Loucy (cell line): ENCODE measurements around the gene IL17B.

Experiments
- H2AFZ ChIP-seq: fragments of 200-600 bp; sonication (generic); 2 replicates; pipeline ENCODE4 v1.6.0; 2016; ENCODE audit warnings: antibody characterized with exemption, mild to moderate bottlenecking, low read length, moderate library complexity
- H3F3A ChIP-seq: fragments of 200-600 bp; 2 replicates; pipeline ENCODE4 v1.6.0; 2016; ENCODE audit warnings: antibody characterized with exemption, low read depth, mild to moderate bottlenecking
- H3K27me3 ChIP-seq: fragments of 200-600 bp; sonication (generic); 2 replicates; pipeline ENCODE4 v1.6.1; 2014; ENCODE audit warnings: low read length, mild to moderate bottlenecking; ENCODE audit not compliant: insufficient read depth, poor library complexity, severe bottlenecking
- H3K36me3 ChIP-seq: fragments of 200-600 bp; sonication (generic); 2 replicates; pipeline ENCODE4 v1.6.1; 2016; ENCODE audit warnings: low read length; ENCODE audit not compliant: insufficient read depth
- H3K4me1 ChIP-seq: fragments of 200-600 bp; sonication (generic); 2 replicates; pipeline ENCODE4 v1.5.1; 2014; ENCODE audit warnings: low read length, mild to moderate bottlenecking; ENCODE audit not compliant: insufficient read depth, poor library complexity, severe bottlenecking
- H3K4me2 ChIP-seq: fragments of 200-600 bp; sonication (generic); 2 replicates; pipeline ENCODE4 v1.6.0; 2014; ENCODE audit warnings: antibody characterized with exemption, low read length, low read depth, mild to moderate bottlenecking; ENCODE audit not compliant: poor library complexity, severe bottlenecking
- H3K4me3 ChIP-seq: fragments of 200-600 bp; sonication (generic); 2 replicates; pipeline ENCODE4 v1.5.1; 2014; ENCODE audit warnings: low read length, mild to moderate bottlenecking, mixed read lengths; ENCODE audit not compliant: poor library complexity, severe bottlenecking
- H3K79me2 ChIP-seq: fragments of 200-600 bp; sonication (generic); 2 replicates; pipeline ENCODE4 v1.6.1; 2014; ENCODE audit warnings: low read length; ENCODE audit not compliant: insufficient read depth
- H3K9ac ChIP-seq: fragments of 200-600 bp; sonication (generic); 2 replicates; pipeline ENCODE4 v1.6.0; 2014; ENCODE audit warnings: mild to moderate bottlenecking, low read depth, low read length, moderate library complexity; ENCODE audit not compliant: poor library complexity, severe bottlenecking
- H3K9me2 ChIP-seq: fragments of 200-600 bp; sonication (generic); replicated peaks from 2 replicates; pipeline ENCODE4 v1.6.1; 2016; ENCODE audit warnings: low read depth, low read length, mixed read lengths
- H3K9me3 ChIP-seq: fragments of 200-600 bp; sonication (generic); 2 replicates; pipeline ENCODE4 v1.6.1; 2014; ENCODE audit warnings: mild to moderate bottlenecking, antibody characterized with exemption, low read length, low read depth; ENCODE audit not compliant: insufficient read depth
- H4K20me1 ChIP-seq: fragments of 200-600 bp; sonication (generic); 2 replicates; pipeline ENCODE4 v1.6.0; 2014; ENCODE audit warnings: antibody characterized with exemption, low read length, mild to moderate bottlenecking; ENCODE audit not compliant: insufficient read depth, poor library complexity, severe bottlenecking
- CTCF ChIP-seq: fragments of 200-600 bp; sonication (generic); conservative IDR thresholded peaks from 2 replicates; pipeline ENCODE4 v1.5.1; 2014; ENCODE audit warnings: mild to moderate bottlenecking, antibody characterized with exemption, low read length
- EZH2phosphoT487 ChIP-seq: fragments of 200-600 bp; IDR thresholded peaks from 2 replicates; pipeline ENCODE4 v1.6.1; 2018; ENCODE audit warnings: antibody characterized with exemption, mild to moderate bottlenecking, moderate library complexity, borderline replicate concordance

IL17B gene

GRCh38 chr5:149366169-149366729 is 12.8 kb downstream of the IL17B start:
- no peaks in the 10 kb centered on the region for H3K79me2 ChIP-seq
- TF ChIP-seq EZH2phosphoT487 (no peak), CTCF (no peak)
- H2AFZ ChIP-seq, result no peak overlapping the region
- H3K9me3 ChIP-seq, result no peaks in the 10 kb centered on the region
- H3K4me3 ChIP-seq, result no peak overlapping the region
- no peaks in the 10 kb centered on the region for H3K4me1 ChIP-seq
- H3K9me2 ChIP-seq, result no peaks in the 10 kb centered on the region
- no peaks in the 10 kb centered on the region for H4K20me1 ChIP-seq
- H3K9ac ChIP-seq, result no peak overlapping the region
- H3F3A ChIP-seq, result no peaks in the 10 kb centered on the region
- H3K36me3 ChIP-seq, result no peaks in the 10 kb centered on the region
- no peak overlapping the region for H3K4me2 ChIP-seq
- no peaks in the 10 kb centered on the region for H3K27me3 ChIP-seq

- Histone ChIP-seq H3K27me3 (no peaks in the 10 kb centered on the region), H3K4me1 (peaks cover 4% of the 10 kb centered on the region), H3F3A (no peaks in the 10 kb centered on the region), H3K79me2 (no peaks in the 10 kb centered on the region), H4K20me1 (no peaks in the 10 kb centered on the region), H3K4me2 (no peak overlapping the region), H3K9me2 (no peaks in the 10 kb centered on the region), H2AFZ (no peak overlapping the region), H3K36me3 (no peaks in the 10 kb centered on the region), H3K9me3 (no peaks in the 10 kb centered on the region), H3K9ac (no peak overlapping the region), H3K4me3 (no peak overlapping the region)
- TF ChIP-seq EZH2phosphoT487 (no peak), CTCF (no peak)
Observed at GRCh38 chr5:149365418-149365817, 13.7 kb downstream of the IL17B start.

GRCh38 chr5:149364719-149365118 is 14.4 kb downstream of the IL17B start:
- H3F3A ChIP-seq, result no peaks in the 10 kb centered on the region
- peaks cover 11% of the 10 kb centered on the region for H3K4me1 ChIP-seq
- H3K79me2 ChIP-seq, result peaks cover 2% of the 10 kb centered on the region; the same call in 1 of the 2 replicates
- H3K9me2 ChIP-seq, result no peaks in the 10 kb centered on the region
- no peaks in the 10 kb centered on the region for H3K9me3 ChIP-seq
- no peaks in the 10 kb centered on the region for H3K27me3 ChIP-seq
- TF ChIP-seq CTCF (no peak), EZH2phosphoT487 (no peak)
- H3K36me3 ChIP-seq, result no peaks in the 10 kb centered on the region
- H4K20me1 ChIP-seq, result no peaks in the 10 kb centered on the region
- H2AFZ ChIP-seq, result no peak overlapping the region
- H3K4me2 ChIP-seq, result no peak overlapping the region
- no peak overlapping the region for H3K4me3 ChIP-seq
- no peak overlapping the region for H3K9ac ChIP-seq
